Psoas muscle (tissue), 8 donors: Measurements from ENCODE around the gene FBXW4. TPM values are rescaled to one million over a fixed set of nuclear protein-coding genes. Genes with fewer than 3 reads are reported as not detected.

Experiments
- ATAC-seq, 4 donors: fragments of 200-7000 bp; cut with Tn5 transposase; one replicate each; pipeline ENCODE4 v1.9.1; 2020; ENCODE audit warnings: moderate library complexity in 3 of 4, mild to moderate bottlenecking in 2 of 4
- DNase-seq, 2 donors: peaks; one replicate each; pipeline ENCODE4 v3.0.0-alpha.2; 2020
- H3K27ac ChIP-seq: fragments of 200-600 bp; one replicate; pipeline ENCODE4 v1.8.0; 2022
- H3K27me3 ChIP-seq, 3 donors: fragments of 200-600 bp in 1 of 3; one replicate each; pipeline versions ENCODE4 v1.6.1 to v1.8.0; 2013 to 2022; ENCODE audit warnings: low read length in 2 of 3, mild to moderate bottlenecking in 2 of 3, moderate library complexity in 1 of 3; ENCODE audit not compliant: insufficient read depth in 3 of 3
- H3K36me3 ChIP-seq, 2 donors: fragments of 200-600 bp in 1 of 2; one replicate each; pipeline versions ENCODE4 v1.6.1 to v1.8.0; 2013 to 2022; ENCODE audit warnings: low read depth in 1 of 2, mild to moderate bottlenecking in 1 of 2, moderate library complexity in 1 of 2; ENCODE audit not compliant: insufficient read depth in 1 of 2
- H3K4me1 ChIP-seq: fragments of 200-600 bp; one replicate; pipeline ENCODE4 v1.8.0; 2022
- H3K4me3 ChIP-seq: fragments of 200-600 bp; one replicate; pipeline ENCODE4 v1.8.0; 2022; ENCODE audit warnings: mild to moderate bottlenecking
- H3K9me3 ChIP-seq: fragments of 200-600 bp; one replicate; pipeline ENCODE4 v1.8.0; 2022
- CTCF ChIP-seq: fragments of 200-600 bp; IDR thresholded peaks from one replicate; pipeline ENCODE4 v1.8.0; 2022; ENCODE audit warnings: antibody characterized with exemption
- WGBS, 3 donors: extraction: QIAGEN DNeasy Blood & Tissue Kit; methylation state at CpG; one replicate each; pipeline versions ENCODE4 v1.1.6 to v1.1.7; 2013; 5-methylcytosine and 5-hydroxymethylcytosine counted together
- intact Hi-C, 2 donors: fragments of 100-400 bp; cut with DNase I; formaldehyde crosslinking; loops; one replicate each; pipeline versions ENCODE4 v1.11.0 to v1.14.2; 2022
- polyA plus RNA-seq, 3 donors: library from polyadenylated mRNA; stranded (reverse); fragments of 200-250 nt; gene quantifications; one replicate each; pipeline ENCODE4 v1.2.3, GENCODE V29; 2013
- total RNA-seq, 4 donors: library from RNA; stranded (reverse); fragmentation: NEBNext Ultra II Directional in 2 of 4; extraction: Animal tissue kit (Norgen Biotek cat#: 25700) in 2 of 4; gene quantifications; one replicate each; pipeline versions ENCODE4 v1.2.1 to v1.2.4, GENCODE V29; 2021 to 2023
- donor health status: healthy with polysubstance abuse.
- donor health status: DM: no; HTN: no; CAD: no; lungs with moderate emphysema.
- donor health status: Bipolar disorder and iron deficiency.
- donor health status: healthy.
- donor health status: DM: yes; HTN: yes; CAD: no.
- donor health status: DM: no; HTN: no; CAD: no.
- donor health status: DM: no; HTN: no; CAD: no.
- donor health status: DM: yes; HTN: yes; CAD: no.

FBXW4 gene
- total and polyA plus RNA-seq, 7 donors = 15.5 to 100 (median 69.0) TPM

- intact Hi-C loops = no loop called here
- DNase-seq (no peak), ATAC-seq (no peak)
- no peaks in the 10 kb centered on the region for H3K36me3 ChIP-seq
- H3K9me3 ChIP-seq = no peaks in the 10 kb centered on the region
- H3K27me3 ChIP-seq = no peaks in the 10 kb centered on the region
- TF ChIP-seq CTCF = no peak
- H3K4me3 ChIP-seq = no peak overlapping the region
- 80 to 83% (median 83%) methylated on average over 2 of the region's 2 CpGs for WGBS, 3 donors
- H3K4me1 ChIP-seq = no peaks in the 10 kb centered on the region
- H3K27ac ChIP-seq = no peak overlapping the region
These were observed 18.0 kb upstream of the FBXW4 start for GRCh38 chr10:101712997-101713396.

GRCh38 chr10:101710793-101711192 is 15.8 kb upstream of the FBXW4 start:
- intact Hi-C loops = no loop called here
- no peak for ATAC-seq
- no peak for TF ChIP-seq CTCF
- Histone ChIP-seq H3K27ac (no peak overlapping the region), H3K27me3 (no peaks in the 10 kb centered on the region), H3K9me3 (no peaks in the 10 kb centered on the region), H3K4me1 (no peaks in the 10 kb centered on the region), H3K4me3 (no peak overlapping the region), H3K36me3 (no peaks in the 10 kb centered on the region)
- no peak for DNase-seq
- WGBS, 3 donors = 78 to 89% (median 81%) methylated on average over 2 of the region's 2 CpGs

GRCh38 chr10:101710059-101710695 is 15.2 kb upstream of the FBXW4 start:
- Histone ChIP-seq H3K9me3 (no peaks in the 10 kb centered on the region), H3K27ac (no peak overlapping the region), H3K4me3 (no peak overlapping the region), H3K4me1 (no peaks in the 10 kb centered on the region), H3K36me3 (no peaks in the 10 kb centered on the region), H3K27me3 (no peaks in the 10 kb centered on the region)
- intact Hi-C loops = no loop called here
- 20 to 22% (median 20%) methylated on average over 9 of the region's 9 CpGs for WGBS, 3 donors
- ATAC-seq (peak in 1 of 4 donors; percentile 76), DNase-seq (no peak)
- peak; percentile 15 for TF ChIP-seq CTCF

GRCh38 chr10:101709359-101710058 is 14.5 kb upstream of the FBXW4 start:
- no peaks in the 10 kb centered on the region for H3K27me3 ChIP-seq
- TF ChIP-seq CTCF = no peak
- WGBS, 3 donors = 66 to 72% (median 68%) methylated on average over 9 of the region's 9 CpGs

More at GRCh38 chr10:101709359-101710058, 14.5 kb upstream of the FBXW4 start:
- no peak for DNase-seq
- no peak overlapping the region for H3K4me3 ChIP-seq
- intact Hi-C loops = loop anchor here (5.0 kb wide), 2 partner anchors 102 to 107 kb away; no protein-coding TSS in a partner anchor
- no peaks in the 10 kb centered on the region for H3K9me3 ChIP-seq
- ATAC-seq = no peak
- H3K36me3 ChIP-seq = no peaks in the 10 kb centered on the region
- no peak overlapping the region for H3K27ac ChIP-seq
- no peaks in the 10 kb centered on the region for H3K4me1 ChIP-seq
